ENCODE measurements around the gene DCC. TPM values are rescaled to one million over a fixed set of nuclear protein-coding genes. Genes with fewer than 3 reads are reported as not detected.

DCC gene
- total and polyA plus RNA-seq, 9 of the 15 experiments (the other 6 are each of a cell fraction or from before 2014, with no cell fraction given) = not detected

DNA sequence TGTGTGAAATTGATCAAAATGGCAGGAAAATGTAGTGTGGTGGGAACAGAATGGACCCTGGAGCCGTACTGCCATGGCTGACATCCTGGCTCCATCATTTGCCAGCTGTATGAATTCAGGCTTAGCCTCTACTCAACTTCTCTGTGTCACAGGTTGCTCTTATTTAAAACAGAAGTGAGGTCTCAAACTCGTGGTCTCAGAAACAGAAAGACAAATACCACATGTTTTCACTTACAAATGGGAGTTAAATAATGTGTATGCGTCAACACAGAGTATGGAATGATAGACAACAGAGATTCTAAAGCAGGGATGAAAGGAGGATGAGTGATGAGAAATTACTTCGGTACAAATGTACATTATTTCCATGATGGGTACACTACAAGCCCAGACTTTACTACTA lies 227.4 kb downstream of the DCC start:
- 0% methylated on average over 2 of the region's 4 CpGs for WGBS (ENCODE audit: insufficient coverage, low coverage, missing lambda C conversion rate)
- Histone ChIP-seq H3K27me3 (ENCODE audit: control insufficient read depth in 2 of 2, insufficient read depth in 2 of 2, low read length in 2 of 2) (no peaks in the 10 kb centered on the region), H3K27ac (ENCODE audit: extremely low read depth, low read depth, low read length) (no peak overlapping the region), H4K20me1 (replicated peaks; ENCODE audit: control insufficient read depth, insufficient read depth, low read length) (no peaks in the 10 kb centered on the region), H3K4me1 (replicated peaks in 1 of 2; ENCODE audit: control insufficient read depth in 2 of 2, insufficient read depth in 2 of 2, low read length in 2 of 2) (no peaks in the 10 kb centered on the region), H3K36me3 (ENCODE audit: control insufficient read depth, insufficient read depth, low read length) (no peaks in the 10 kb centered on the region), H2AFZ (ENCODE audit: low read depth, low read length) (no peak overlapping the region), H3K79me2 (ENCODE audit: control insufficient read depth, insufficient read depth, low read length) (no peaks in the 10 kb centered on the region), H3K9ac (ENCODE audit: insufficient read depth in 1 of 2, low read depth in 2 of 2, low read length in 2 of 2) (no peak overlapping the region), H3K9me3 (replicated peaks; ENCODE audit: control insufficient read depth, insufficient read depth, low read depth, low read length) (no peaks in the 10 kb centered on the region), H3K4me2 (ENCODE audit: insufficient read depth, low read length) (no peak overlapping the region), H3K4me3 (no peak overlapping the region), H3K9me1 (ENCODE audit: control insufficient read depth, insufficient read depth, low read length) (no peaks in the 10 kb centered on the region)
- TF ChIP-seq HNRNPLL (IDR thresholded peaks at IDR 0.05; ENCODE audit: low read depth, low read length, poor library complexity, severe bottlenecking) = no peak
- no peak for TF ChIP-seq NR2C1 (IDR thresholded peaks at IDR 0.05)
- no peak for TF ChIP-seq NR2C1 (tag; IDR thresholded peaks at IDR 0.05)
- TF ChIP-seq, protein P1, sequence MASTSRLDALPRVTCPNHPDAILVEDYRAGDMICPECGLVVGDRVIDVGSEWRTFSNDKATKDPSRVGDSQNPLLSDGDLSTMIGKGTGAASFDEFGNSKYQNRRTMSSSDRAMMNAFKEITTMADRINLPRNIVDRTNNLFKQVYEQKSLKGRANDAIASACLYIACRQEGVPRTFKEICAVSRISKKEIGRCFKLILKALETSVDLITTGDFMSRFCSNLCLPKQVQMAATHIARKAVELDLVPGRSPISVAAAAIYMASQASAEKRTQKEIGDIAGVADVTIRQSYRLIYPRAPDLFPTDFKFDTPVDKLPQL (IDR thresholded peaks at IDR 0.05; ENCODE audit: extremely low read depth, insufficient read length) = no peak
- TF ChIP-seq KAT8 (IDR thresholded peaks at IDR 0.05; ENCODE audit: low read depth) = no peak
- TF ChIP-seq SP2 (IDR thresholded peaks at IDR 0.05; ENCODE audit: extremely low read depth, low read depth, low read length, poor library complexity, severe bottlenecking) = no peak
- TF ChIP-seq NELFE (IDR thresholded peaks at IDR 0.05; ENCODE audit: insufficient read depth, insufficient read length) = no peak
- TF ChIP-seq ZC3H4 (CRISPR knock-in tag; IDR thresholded peaks at IDR 0.05; ENCODE audit: borderline replicate concordance) = no peak
- no peak for TF ChIP-seq MTA1 (IDR thresholded peaks at IDR 0.05; ENCODE audit: borderline replicate concordance)
- TF ChIP-seq RFX5 (IDR thresholded peaks at IDR 0.05; ENCODE audit: low read depth, low read length) = no peak
- no peak for TF ChIP-seq POLR2B (IDR thresholded peaks at IDR 0.05; ENCODE audit: low read depth, partially characterized antibody)
- TF ChIP-seq, protein P2, sequence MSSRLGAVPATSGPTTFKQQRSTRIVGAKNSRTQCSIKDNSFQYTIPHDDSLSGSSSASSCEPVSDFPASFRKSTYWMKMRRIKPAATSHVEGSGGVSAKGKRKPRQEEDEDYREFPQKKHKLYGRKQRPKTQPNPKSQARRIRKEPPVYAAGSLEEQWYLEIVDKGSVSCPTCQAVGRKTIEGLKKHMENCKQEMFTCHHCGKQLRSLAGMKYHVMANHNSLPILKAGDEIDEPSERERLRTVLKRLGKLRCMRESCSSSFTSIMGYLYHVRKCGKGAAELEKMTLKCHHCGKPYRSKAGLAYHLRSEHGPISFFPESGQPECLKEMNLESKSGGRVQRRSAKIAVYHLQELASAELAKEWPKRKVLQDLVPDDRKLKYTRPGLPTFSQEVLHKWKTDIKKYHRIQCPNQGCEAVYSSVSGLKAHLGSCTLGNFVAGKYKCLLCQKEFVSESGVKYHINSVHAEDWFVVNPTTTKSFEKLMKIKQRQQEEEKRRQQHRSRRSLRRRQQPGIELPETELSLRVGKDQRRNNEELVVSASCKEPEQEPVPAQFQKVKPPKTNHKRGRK (tag; IDR thresholded peaks at IDR 0.05) = no peak
- TF ChIP-seq XRCC5 (IDR thresholded peaks at IDR 0.05; ENCODE audit: low read depth, low read length) = no peak
- no peak for TF ChIP-seq PHB (CRISPR knock-in tag; IDR thresholded peaks at IDR 0.05)
- TF ChIP-seq CBX1 (IDR thresholded peaks at IDR 0.05; ENCODE audit: low read depth) = no peak
- TF ChIP-seq MXI1 (IDR thresholded peaks at IDR 0.05; ENCODE audit: low read depth, low read length) = no peak
- no peak for TF ChIP-seq DACH1 (IDR thresholded peaks at IDR 0.05; ENCODE audit: partially characterized antibody)
- TF ChIP-seq ADNP (tag; IDR thresholded peaks at IDR 0.05) = no peak
- DNase-seq (ENCODE audit: extremely low read depth in 1 of 4, low spot score in 3 of 4) (no peak), ATAC-seq (no peak), FAIRE-seq (no peak)
- ChIA-PET CTCF (ENCODE audit: low intra/inter-chr PET ratio) (no interaction called here), POLR2A (no interaction called here)
- in situ Hi-C loops (cut with MboI) (no loop called here), intact Hi-C loops (cut with micrococcal nuclease) (no loop called here)
- no TSS peak for BruUV-seq (replicated peaks)

Measured in K562 (cell line).